ENCODE measurements around the gene TOP2A. TPM values are rescaled to one million over a fixed set of nuclear protein-coding genes. Genes with fewer than 3 reads are reported as not detected.

TOP2A gene
- total RNA-seq, 1 experiment from 2014 or later, result 230 TPM

DNA sequence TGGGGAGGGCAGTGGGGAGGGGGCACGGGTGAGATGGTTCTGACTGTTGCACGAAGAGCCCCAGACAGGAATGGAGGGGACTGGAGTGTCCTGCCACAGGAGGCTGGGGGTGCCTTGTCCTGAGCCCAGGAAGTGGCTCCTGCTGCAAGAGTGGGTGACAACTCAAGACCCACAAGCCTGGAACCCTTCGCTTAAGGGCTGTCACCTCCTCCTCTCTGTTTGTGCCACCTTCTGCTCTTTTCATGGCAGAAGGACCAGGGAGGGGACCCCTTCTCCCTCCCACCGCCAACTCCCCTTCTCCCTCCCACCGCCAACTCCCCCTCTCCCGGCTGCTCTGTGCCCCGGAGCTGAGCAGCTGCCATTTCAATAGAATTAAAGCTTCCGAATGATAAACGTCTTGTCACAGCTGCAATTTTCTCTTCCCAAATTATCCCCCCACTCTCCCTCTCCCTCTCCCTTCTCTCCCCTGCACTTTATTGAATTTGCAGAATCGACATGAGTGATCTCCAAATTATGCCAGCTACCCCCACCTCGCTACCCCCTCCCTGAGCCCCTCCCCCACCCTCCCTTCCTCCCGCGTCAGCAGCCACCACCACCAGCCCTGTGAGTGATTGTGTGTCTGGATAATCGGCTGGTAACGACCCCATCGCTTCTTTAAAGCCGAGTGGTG, 66.9 kb downstream of the TOP2A start:
- H3K4me1 ChIP-seq (ENCODE audit: insufficient read depth, low read length), result peaks cover 9% of the 10 kb centered on the region; the same call in 1 of the 2 replicates
- H2BK5ac ChIP-seq (ENCODE audit: insufficient read length, low read length), result no peak overlapping the region
- no peaks in the 10 kb centered on the region for H3K9me3 Mint-ChIP-seq
- WGBS (ENCODE audit: extremely low coverage, insufficient read length, low lambda C conversion rate), result no CpG with 5 or more reads among the region's 17 CpGs
- peak overlapping the region in 1 of 2 experiments; percentile 62; a peak in 2 of 5 replicates for H3K4me3 Mint-ChIP-seq
- no peak overlapping the region; a peak in 1 of 7 replicates for H3K27ac Mint-ChIP-seq
- no peak overlapping the region for H2BK20ac ChIP-seq (ENCODE audit: low read depth, low read length, poor library complexity, severe bottlenecking)
- no peaks in the 10 kb centered on the region for H3K79me2 ChIP-seq (ENCODE audit: insufficient read depth, low read length)
- no peak overlapping the region for H3K9ac ChIP-seq (ENCODE audit: extremely low read depth, insufficient read length, low read length)
- H2BK12ac ChIP-seq (ENCODE audit: insufficient read length, low read depth, low read length), result no peak overlapping the region
- H3K56ac ChIP-seq (ENCODE audit: insufficient read length, low read depth, low read length), result no peak overlapping the region
- H3K27ac ChIP-seq (ENCODE audit: insufficient read length, low read depth, low read length), result no peak overlapping the region
- no peak overlapping the region for H2BK120ac ChIP-seq (ENCODE audit: low read depth, low read length, poor library complexity, severe bottlenecking)
- no peak overlapping the region for H4K91ac ChIP-seq (ENCODE audit: insufficient read length, low read depth, low read length)
- H2BK15ac ChIP-seq (ENCODE audit: low read depth, low read length), result no peak overlapping the region
- no peak overlapping the region for H4K5ac ChIP-seq (ENCODE audit: insufficient read length, low read depth, low read length)
- peaks cover 20 to 33% (median 31%) of the 10 kb centered on the region in 3 experiments for H3K36me3 Mint-ChIP-seq (ENCODE audit: insufficient read depth in 1 of 3, low read depth in 3 of 3)
- no peak overlapping the region for H3K23ac ChIP-seq (ENCODE audit: insufficient read length, low read depth, low read length)
- no peak overlapping the region for H3T11ph ChIP-seq (ENCODE audit: low read length)
- peaks cover 62% of the 10 kb centered on the region for H3K27me3 Mint-ChIP-seq (ENCODE audit: low read depth)
- H3K4me2 ChIP-seq (ENCODE audit: insufficient read depth, insufficient read length, low read length), result no peak overlapping the region
- H3K27me3 ChIP-seq (ENCODE audit: insufficient read depth, low read length), result no peaks in the 10 kb centered on the region; the same call in 1 of the 2 replicates
- H4K8ac ChIP-seq (replicated peaks; ENCODE audit: insufficient read length, low read depth, low read length), result no peak overlapping the region
- H2AFZ ChIP-seq (ENCODE audit: low read length), result no peak overlapping the region
- peak overlapping the region; percentile 43 for H3K18ac ChIP-seq (ENCODE audit: insufficient read length, low read depth, low read length)
- TF ChIP-seq, protein P1, sequence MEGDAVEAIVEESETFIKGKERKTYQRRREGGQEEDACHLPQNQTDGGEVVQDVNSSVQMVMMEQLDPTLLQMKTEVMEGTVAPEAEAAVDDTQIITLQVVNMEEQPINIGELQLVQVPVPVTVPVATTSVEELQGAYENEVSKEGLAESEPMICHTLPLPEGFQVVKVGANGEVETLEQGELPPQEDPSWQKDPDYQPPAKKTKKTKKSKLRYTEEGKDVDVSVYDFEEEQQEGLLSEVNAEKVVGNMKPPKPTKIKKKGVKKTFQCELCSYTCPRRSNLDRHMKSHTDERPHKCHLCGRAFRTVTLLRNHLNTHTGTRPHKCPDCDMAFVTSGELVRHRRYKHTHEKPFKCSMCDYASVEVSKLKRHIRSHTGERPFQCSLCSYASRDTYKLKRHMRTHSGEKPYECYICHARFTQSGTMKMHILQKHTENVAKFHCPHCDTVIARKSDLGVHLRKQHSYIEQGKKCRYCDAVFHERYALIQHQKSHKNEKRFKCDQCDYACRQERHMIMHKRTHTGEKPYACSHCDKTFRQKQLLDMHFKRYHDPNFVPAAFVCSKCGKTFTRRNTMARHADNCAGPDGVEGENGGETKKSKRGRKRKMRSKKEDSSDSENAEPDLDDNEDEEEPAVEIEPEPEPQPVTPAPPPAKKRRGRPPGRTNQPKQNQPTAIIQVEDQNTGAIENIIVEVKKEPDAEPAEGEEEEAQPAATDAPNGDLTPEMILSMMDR (conservative IDR thresholded peaks at IDR 0.05), result no peak
- H3K4ac ChIP-seq (ENCODE audit: low read depth, low read length), result no peak overlapping the region
- no peaks in the 10 kb centered on the region for H3K9me3 ChIP-seq (ENCODE audit: control insufficient read depth, low read depth, low read length)
- no peak overlapping the region for H2AK5ac ChIP-seq (ENCODE audit: insufficient read length, low read length)
- no peaks in the 10 kb centered on the region for H3K79me1 ChIP-seq (ENCODE audit: insufficient read depth, low read depth, low read length, poor library complexity, severe bottlenecking)
- DNase-seq, result no peak
- H4K20me1 ChIP-seq (ENCODE audit: control insufficient read depth, insufficient read depth, insufficient read length), result no peaks in the 10 kb centered on the region
- peak overlapping the region; percentile 51; the same call in 1 of the 2 replicates for H3K14ac ChIP-seq (ENCODE audit: insufficient read depth, low read length)
- H3K23me2 ChIP-seq (ENCODE audit: insufficient read length, low read depth, low read length, poor library complexity, severe bottlenecking), result peaks cover 1% of the 10 kb centered on the region
- H3K4me1 Mint-ChIP-seq, result peaks cover 68 to 72% of the 10 kb centered on the region in 2 experiments
